Measurements from ENCODE around the gene USP11. TPM values are rescaled to one million over a fixed set of nuclear protein-coding genes. Genes with fewer than 3 reads are reported as not detected.

Gene USP11
- total RNA-seq, 2 experiments from 2014 or later, result 62.6 to 66.2 TPM

- no peak for DNase-seq
- ATAC-seq (ENCODE audit: poor library complexity), result no peak
- no peaks in the 10 kb centered on the region for H3K4me1 Mint-ChIP-seq (ENCODE audit: low read depth)
- Histone ChIP-seq H3K4me1 (ENCODE audit: insufficient read depth, low read length) (no peaks in the 10 kb centered on the region), H3K27me3 (ENCODE audit: control insufficient read depth in 1 of 2, insufficient read depth in 2 of 2, low read length in 2 of 2) (no peaks in the 10 kb centered on the region), H3K4me3 (ENCODE audit: low read length) (no peak overlapping the region), H3K36me3 (ENCODE audit: insufficient read depth, low read length) (peaks cover 87% of the 10 kb centered on the region), H3K27ac (ENCODE audit: low read depth in 1 of 2, low read length in 2 of 2) (no peak overlapping the region), H3K9me3 (ENCODE audit: control insufficient read depth in 1 of 2, insufficient read depth in 1 of 2, low read length in 2 of 2) (no peaks in the 10 kb centered on the region)
- no peaks in the 10 kb centered on the region for H3K27me3 Mint-ChIP-seq
- TF ChIP-seq CTCF (IDR thresholded peaks at IDR 0.05), result no peak
- ChIA-PET POLR2A (interaction anchor here (1.3 kb wide), 1 partner anchor 11 kb away, joined by 4 read pairs; no protein-coding TSS in a partner anchor), CTCF (interaction anchor here (0.9 to 1.4 kb wide), 2 partner anchors 106 to 179 kb away, joined by 3 to 4 read pairs; no protein-coding TSS in a partner anchor)
- H3K4me3 Mint-ChIP-seq, result no peak overlapping the region
- H3K9me3 Mint-ChIP-seq, result no peaks in the 10 kb centered on the region
- peaks cover 79% of the 10 kb centered on the region for H3K36me3 Mint-ChIP-seq (ENCODE audit: low read depth)
- no peak overlapping the region for H3K27ac Mint-ChIP-seq
- intact Hi-C loops (cut with DNase I, micrococcal nuclease), result no loop called here
Observed at GRCh38 chrX:47206316-47206715, 26.5 kb upstream of the USP11 start.

GRCh38 chrX:47208108-47208507 lies 24.7 kb upstream of the USP11 start:
- Histone ChIP-seq H3K9me3 (ENCODE audit: control insufficient read depth in 1 of 2, insufficient read depth in 1 of 2, low read length in 2 of 2) (no peaks in the 10 kb centered on the region), H3K4me1 (ENCODE audit: insufficient read depth, low read length) (no peaks in the 10 kb centered on the region), H3K27me3 (ENCODE audit: control insufficient read depth in 1 of 2, insufficient read depth in 2 of 2, low read length in 2 of 2) (no peaks in the 10 kb centered on the region), H3K36me3 (ENCODE audit: insufficient read depth, low read length) (peaks cover 87% of the 10 kb centered on the region), H3K4me3 (ENCODE audit: low read length) (no peak overlapping the region), H3K27ac (ENCODE audit: low read depth in 1 of 2, low read length in 2 of 2) (no peak overlapping the region)
- ATAC-seq (ENCODE audit: poor library complexity) (no peak), DNase-seq (no peak)
- H3K27me3 Mint-ChIP-seq, result no peaks in the 10 kb centered on the region
- peaks cover 78% of the 10 kb centered on the region for H3K36me3 Mint-ChIP-seq (ENCODE audit: low read depth)
- CTCF ChIA-PET, result no interaction called here
- no peak overlapping the region for H3K27ac Mint-ChIP-seq
- intact Hi-C loops (cut with DNase I, micrococcal nuclease), result no loop called here
- POLR2A ChIA-PET, result no interaction called here
- no peak for TF ChIP-seq CTCF (IDR thresholded peaks at IDR 0.05)
- no peak overlapping the region for H3K4me3 Mint-ChIP-seq
- peaks cover 4% of the 10 kb centered on the region for H3K4me1 Mint-ChIP-seq (ENCODE audit: low read depth)
- no peaks in the 10 kb centered on the region for H3K9me3 Mint-ChIP-seq

GRCh38 chrX:47209508-47210238 lies 23.1 kb upstream of the USP11 start:
- peaks cover 4% of the 10 kb centered on the region for H3K4me1 Mint-ChIP-seq (ENCODE audit: low read depth)
- ChIA-PET CTCF (no interaction called here), POLR2A (no interaction called here)
- no peak overlapping the region for H3K27ac ChIP-seq (ENCODE audit: low read depth in 1 of 2, low read length in 2 of 2)
- H3K9me3 Mint-ChIP-seq, result no peaks in the 10 kb centered on the region
- H3K9me3 ChIP-seq (ENCODE audit: control insufficient read depth in 1 of 2, insufficient read depth in 1 of 2, low read length in 2 of 2), result no peaks in the 10 kb centered on the region
- H3K4me1 ChIP-seq (ENCODE audit: insufficient read depth, low read length), result no peaks in the 10 kb centered on the region
- ATAC-seq (ENCODE audit: poor library complexity), result no peak
- peaks cover 81% of the 10 kb centered on the region for H3K36me3 Mint-ChIP-seq (ENCODE audit: low read depth)
- no peak overlapping the region for H3K27ac Mint-ChIP-seq
- no peak for DNase-seq
- no peak overlapping the region for H3K4me3 Mint-ChIP-seq
- H3K27me3 ChIP-seq (ENCODE audit: control insufficient read depth in 1 of 2, insufficient read depth in 2 of 2, low read length in 2 of 2), result no peaks in the 10 kb centered on the region
- H3K27me3 Mint-ChIP-seq, result no peaks in the 10 kb centered on the region
- TF ChIP-seq CTCF (IDR thresholded peaks at IDR 0.05), result no peak
- no peak overlapping the region for H3K4me3 ChIP-seq (ENCODE audit: low read length)
- intact Hi-C loops (cut with DNase I, micrococcal nuclease), result no loop called here
- H3K36me3 ChIP-seq (ENCODE audit: insufficient read depth, low read length), result peaks cover 87% of the 10 kb centered on the region
